IMR-90 (cell line): ENCODE data around the gene MYOCD. TPM values are rescaled to one million over a fixed set of nuclear protein-coding genes. Genes with fewer than 3 reads are reported as not detected.
A peak's percentile ranks its signal among the peaks of the same experiment; 100 is the strongest.

ENCODE experiments used
- ATAC-seq: fragments of 200-7000 bp; cut with Tn5 transposase; 2 replicates; pipeline ENCODE4 v1.9.1; 2020; ENCODE audit warnings: low read depth, mild to moderate bottlenecking, moderate library complexity
- BruUV-seq: library from RNA; stranded (reverse); fragments of 400-500 nt; replicated peaks from 2 replicates; lab custom pipeline; 2021; lab: Mats Ljungman, UMichigan
- CTCF ChIA-PET: fragments of 300-600 bp; formaldehyde crosslinking; extraction: SDS; loops from one replicate; lab custom pipeline; 2021; ENCODE audit warnings: antibody characterized with exemption; lab: Yijun Ruan, JAX
- POLR2A ChIA-PET: fragments of 300-600 bp; sonication (Branson Sonifier 250); formaldehyde crosslinking; loops from one replicate; lab custom pipeline; 2022; ENCODE audit warnings: antibody characterized with exemption; ENCODE audit not compliant: unreplicated experiment; lab: Charles Lee
- DNase-seq: peaks from one replicate; pipeline ENCODE4 v3.0.0; 2013
- H2AFZ ChIP-seq: replicated peaks from 2 replicates; pipeline ENCODE3; 2013; ENCODE audit warnings: low read length, mild to moderate bottlenecking; ENCODE audit not compliant: poor library complexity
- H2AK5ac ChIP-seq: 2 replicates; pipeline ENCODE4 v1.6.1; 2013; ENCODE audit warnings: low read depth, low read length, inconsistent platforms
- H2AK9ac ChIP-seq: replicated peaks from 2 replicates; pipeline ENCODE3; 2013; ENCODE audit warnings: mild to moderate bottlenecking, low read depth, low read length, moderate library complexity; ENCODE audit not compliant: poor library complexity
- H2BK120ac ChIP-seq: 2 replicates; pipeline ENCODE4 v1.6.1; 2013; ENCODE audit warnings: low read depth, low read length, inconsistent platforms
- H2BK15ac ChIP-seq: 3 replicates; pipeline ENCODE4 v1.6.1; 2013; ENCODE audit warnings: low read depth, low read length, inconsistent platforms
- H2BK20ac ChIP-seq: 2 replicates; pipeline ENCODE4 v1.6.1; 2013; ENCODE audit warnings: low read depth, mild to moderate bottlenecking, inconsistent platforms, low read length, moderate library complexity
- H2BK5ac ChIP-seq: 2 replicates; pipeline ENCODE4 v1.6.1; 2013; ENCODE audit warnings: mild to moderate bottlenecking, low read depth, low read length, inconsistent platforms; ENCODE audit not compliant: poor library complexity, severe bottlenecking
- H3K14ac ChIP-seq: replicated peaks from 2 replicates; pipeline ENCODE4 v1.6.1; 2013; ENCODE audit warnings: low read depth, low read length, inconsistent platforms
- H3K18ac ChIP-seq: 2 replicates; pipeline ENCODE4 v1.6.1; 2013; ENCODE audit warnings: low read depth, low read length, control low read depth
- H3K23ac ChIP-seq: 2 replicates; pipeline ENCODE4 v1.6.1; 2013; ENCODE audit warnings: low read depth, low read length, inconsistent platforms
- H3K27ac ChIP-seq: 2 replicates; pipeline ENCODE4 v1.5.1; 2013; ENCODE audit warnings: mild to moderate bottlenecking, control low read depth, low read length; ENCODE audit not compliant: insufficient read depth
- H3K27me3 ChIP-seq: 2 replicates; pipeline ENCODE4 v1.6.1; 2013; ENCODE audit warnings: low read length; ENCODE audit not compliant: control insufficient read depth, insufficient read depth
- H3K36me3 ChIP-seq: 2 replicates; pipeline ENCODE4 v1.6.1; 2013; ENCODE audit warnings: low read length, mixed read lengths; ENCODE audit not compliant: control insufficient read depth, insufficient read depth
- H3K4ac ChIP-seq: 2 replicates; pipeline ENCODE4 v1.6.1; 2013; ENCODE audit warnings: low read depth, low read length, inconsistent platforms
- H3K4me1 ChIP-seq: 2 replicates; pipeline ENCODE4 v1.6.1; 2013; ENCODE audit warnings: low read length, mixed read lengths; ENCODE audit not compliant: control insufficient read depth, insufficient read depth
- H3K4me2 ChIP-seq: 2 replicates; pipeline ENCODE4 v1.6.1; 2013; ENCODE audit warnings: low read depth, mild to moderate bottlenecking, control low read depth, low read length, moderate library complexity
- H3K4me3 ChIP-seq: 2 replicates; pipeline ENCODE4 v1.5.1; 2013; ENCODE audit warnings: low read depth, mild to moderate bottlenecking, control low read depth, low read length, moderate library complexity; ENCODE audit not compliant: insufficient read depth
- H3K56ac ChIP-seq: 2 replicates; pipeline ENCODE4 v1.6.1; 2013; ENCODE audit warnings: low read length, inconsistent platforms; ENCODE audit not compliant: insufficient read depth; ENCODE audit errors: extremely low read depth
- H3K79me1 ChIP-seq, 2 experiments: 2 replicates each; pipeline ENCODE4 v1.6.1; 2013; ENCODE audit warnings: low read length in 2 of 2, inconsistent platforms in 1 of 2, low read depth in 1 of 2
- H3K9ac ChIP-seq: 2 replicates; pipeline ENCODE4 v1.6.1; 2013; ENCODE audit warnings: low read depth, low read length, control low read depth
- H3K9me1 ChIP-seq: 2 replicates; pipeline ENCODE4 v1.6.1; 2013; ENCODE audit warnings: low read length, inconsistent platforms; ENCODE audit not compliant: insufficient read depth
- H3K9me3 ChIP-seq: 2 replicates; pipeline ENCODE4 v1.6.1; 2013; ENCODE audit warnings: low read length; ENCODE audit not compliant: control insufficient read depth, insufficient read depth
- H4K20me1 ChIP-seq: 2 replicates; pipeline ENCODE4 v1.6.1; 2013; ENCODE audit warnings: low read length, inconsistent platforms; ENCODE audit not compliant: insufficient read depth
- H4K5ac ChIP-seq: 2 replicates; pipeline ENCODE4 v1.6.1; 2013; ENCODE audit warnings: mild to moderate bottlenecking, low read depth, low read length, control low read depth
- H4K8ac ChIP-seq, 2 experiments: 2 replicates each; pipeline ENCODE4 v1.6.1; 2013; ENCODE audit warnings: low read depth in 2 of 2, low read length in 2 of 2, control low read depth in 1 of 2, inconsistent platforms in 1 of 2
- H4K91ac ChIP-seq: 2 replicates; pipeline ENCODE4 v1.6.1; 2013; ENCODE audit warnings: low read depth, low read length, inconsistent platforms; ENCODE audit not compliant: insufficient read depth
- MAFK ChIP-seq: IDR thresholded peaks from 2 replicates; pipeline ENCODE4 v1.6.1; 2012; ENCODE audit warnings: low read depth, low read length, improper control_type of control experiment
- RFX5 ChIP-seq: IDR thresholded peaks from 2 replicates; pipeline ENCODE4 v1.8.0; 2012; ENCODE audit warnings: low read depth, mild to moderate bottlenecking, low read length, moderate library complexity
- WGBS, 2 experiments: methylation state at CpG; one replicate each; pipeline versions ENCODE4 v1.1.5 to v1.1.7; 2013; ENCODE audit warnings: missing lambda C conversion rate in 2 of 2; ENCODE audit not compliant: insufficient read length in 1 of 2; ENCODE audit errors: extremely low coverage in 2 of 2; 5-methylcytosine and 5-hydroxymethylcytosine counted together
- dilution Hi-C: fragments of 300-500 bp; cut with HindIII; formaldehyde crosslinking; loops from one replicate; pipeline ENCODE4 v1.14.3; 2018; ENCODE audit warnings: low sequenced_read_pairs; ENCODE audit not compliant: unreplicated experiment
- in situ Hi-C: fragments of 300-500 bp; cut with MboI; formaldehyde crosslinking; loops from 3 replicates; pipeline ENCODE4 v1.14.3; 2019; ENCODE audit warnings: low sequenced_read_pairs, inconsistent platforms, mixed read lengths
- intact Hi-C: fragments of 100-400 bp; cut with micrococcal nuclease; formaldehyde crosslinking; loops from 2 replicates; pipeline ENCODE4 v1.10.0; 2022
- polyA plus RNA-seq, 3 experiments: library from polyadenylated mRNA; depleted of rRNA; stranded (reverse); fragments of >200 nt; gene quantifications; 2 replicates each; pipeline ENCODE4 v1.2.3, GENCODE V29; 2012; ENCODE audit warnings: low replicate concordance in 1 of 3
- total RNA-seq: library from RNA; depleted of rRNA; stranded (reverse); fragments of >200 nt; gene quantifications from 2 replicates; pipeline ENCODE4 v1.2.3, GENCODE V29; 2012

MYOCD gene
- total and polyA plus RNA-seq, 2 of the 4 experiments (the other 2 are of a cell fraction), result 10.6 to 20.1 TPM

DNA sequence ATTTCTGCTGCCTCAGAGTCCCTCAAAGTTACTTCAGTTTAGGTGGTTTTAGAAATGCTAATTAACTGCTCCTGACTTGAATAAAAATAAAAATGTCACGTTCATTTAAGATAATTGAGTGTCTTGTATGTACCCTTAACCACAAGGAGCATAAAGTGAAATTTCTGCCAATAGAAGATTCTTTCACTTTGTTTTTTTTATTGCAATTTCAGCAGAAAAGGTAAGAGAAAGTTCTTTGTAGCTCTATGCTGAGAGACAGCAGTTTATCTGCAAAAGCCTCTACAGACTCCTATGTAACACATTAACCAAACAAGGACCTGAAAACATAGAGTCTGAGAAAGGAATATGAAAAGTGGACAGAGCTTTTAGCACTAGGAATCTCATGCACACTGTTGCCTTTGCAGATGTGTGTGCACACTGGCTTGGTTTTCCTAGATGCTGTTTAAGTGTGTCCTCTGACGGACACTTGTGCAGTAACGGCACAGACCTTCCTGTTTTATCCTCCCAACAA is 135.2 kb downstream of the MYOCD start:
- ChIA-PET CTCF (no interaction called here), POLR2A (no interaction called here)
- Histone ChIP-seq H2BK20ac (no peak overlapping the region), H3K79me1 (no peaks in the 10 kb centered on the region), H3K9me1 (no peaks in the 10 kb centered on the region), H3K18ac (no peak overlapping the region), H3K9ac (no peak overlapping the region), H3K9me3 (no peaks in the 10 kb centered on the region), H3K23ac (no peak overlapping the region), H3K36me3 (no peaks in the 10 kb centered on the region), H3K4me3 (no peak overlapping the region), H3K27ac (no peak overlapping the region), H3K14ac (no peak overlapping the region), H2BK5ac (no peak overlapping the region), H3K27me3 (no peaks in the 10 kb centered on the region), H2AK9ac (no peak overlapping the region), H4K20me1 (no peaks in the 10 kb centered on the region; the same call in 1 of the 2 replicates), H4K5ac (no peak overlapping the region), H2BK15ac (no peak overlapping the region), H3K4me2 (no peak overlapping the region), H2BK120ac (no peak overlapping the region), H3K4ac (no peak overlapping the region), H4K8ac (no peak overlapping the region), H2AFZ (no peak overlapping the region), H3K56ac (no peak overlapping the region), H2AK5ac (no peak overlapping the region), H3K4me1 (peaks cover 2% of the 10 kb centered on the region; the same call in 1 of the 2 replicates), H4K91ac (no peak overlapping the region)
- BruUV-seq, result no TSS peak
- intact Hi-C loops, result no loop called here
- TF ChIP-seq MAFK (peak; percentile 36; the same call in 1 of the 2 replicates), RFX5 (no peak)
- in situ Hi-C loops, result loop anchor here (25.0 kb wide), 1 partner anchor 111 kb away; no protein-coding TSS in a partner anchor
- DNase-seq (no peak), ATAC-seq (no peak; the same call in 1 of the 2 replicates)
- dilution Hi-C loops, result no loop called here
- no CpG with 5 or more reads among the region's 3 CpGs for WGBS, 2 experiments
